ENCODE results near the gene FSTL4.

Gene FSTL4

GRCh38 chr5:133478199-133478985 is 133.9 kb downstream of the FSTL4 start:
- no peak for DNase-seq (ENCODE audit: low read depth)

DNA sequence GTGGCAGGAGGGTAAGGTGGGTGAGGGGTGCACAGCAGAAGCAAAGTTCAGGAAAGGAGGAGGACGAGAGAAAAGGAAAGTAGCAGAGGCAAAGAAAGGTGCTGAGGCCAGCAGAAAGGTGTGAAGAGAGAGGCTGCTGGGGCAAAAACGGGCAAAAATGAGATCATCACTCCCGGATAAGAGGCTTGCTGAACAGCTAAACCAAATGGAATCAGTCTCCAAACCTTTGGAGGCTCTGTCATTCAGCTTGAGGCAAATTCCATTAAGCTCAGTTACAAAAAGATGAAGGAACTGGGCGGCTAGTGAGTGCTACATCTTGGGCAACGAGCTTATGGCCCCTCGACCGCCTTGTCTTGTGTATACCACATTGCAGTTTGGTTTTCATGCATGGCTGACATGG is 136.4 kb downstream of the FSTL4 start:
- no peak for DNase-seq (ENCODE audit: low read depth)

- DNase-seq (ENCODE audit: low read depth) = no peak
These were observed 137.3 kb downstream of the FSTL4 start for GRCh38 chr5:133474851-133475590.

- DNase-seq (ENCODE audit: low read depth) = no peak
These were observed 139.1 kb downstream of the FSTL4 start for GRCh38 chr5:133473291-133473690.

- DNase-seq (ENCODE audit: low read depth) = no peak
These were observed 139.5 kb downstream of the FSTL4 start for GRCh38 chr5:133472829-133473228.

GRCh38 chr5:133471699-133472098 is 140.6 kb downstream of the FSTL4 start:
- no peak for DNase-seq (ENCODE audit: low read depth)

DNA sequence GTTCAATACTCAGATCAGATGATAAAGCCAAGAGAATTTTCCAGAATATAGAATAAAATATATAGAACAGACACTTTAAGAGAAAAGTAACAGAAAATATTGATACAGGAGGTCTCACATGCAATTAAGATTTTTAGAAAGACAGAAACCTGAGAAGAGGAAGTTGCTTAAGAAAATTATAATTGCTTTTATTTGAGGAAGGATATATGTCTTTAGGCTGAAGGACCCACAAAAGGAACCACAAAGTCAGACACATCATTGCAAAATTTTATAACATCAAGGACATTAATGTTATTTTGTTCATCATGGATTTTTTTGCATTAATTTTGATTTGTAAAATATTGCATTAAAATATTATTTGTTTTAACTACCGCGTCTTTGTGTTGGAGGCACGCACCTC is 141.5 kb downstream of the FSTL4 start:
- DNase-seq (ENCODE audit: low read depth) = no peak

DNA sequence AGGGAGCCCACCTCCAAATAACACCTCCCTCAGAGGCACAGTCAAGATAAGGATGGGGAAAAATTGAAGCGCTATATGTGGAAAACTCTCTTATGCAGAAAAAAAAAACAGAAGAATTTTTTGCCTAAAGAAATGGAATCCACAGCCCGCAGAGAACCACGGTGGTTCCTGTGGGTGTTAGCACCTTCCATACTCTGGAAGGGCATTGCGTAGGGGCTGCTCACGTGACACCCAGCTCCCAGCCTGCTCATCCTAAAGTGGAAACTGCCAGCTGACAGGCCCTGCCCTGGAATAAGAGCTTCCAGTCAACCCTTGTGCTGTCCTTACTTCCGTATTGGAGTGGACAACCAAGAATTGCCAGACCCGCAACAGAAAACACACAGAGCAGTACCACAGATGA is 142.5 kb downstream of the FSTL4 start:
- DNase-seq (ENCODE audit: low read depth) = no peak

DNA sequence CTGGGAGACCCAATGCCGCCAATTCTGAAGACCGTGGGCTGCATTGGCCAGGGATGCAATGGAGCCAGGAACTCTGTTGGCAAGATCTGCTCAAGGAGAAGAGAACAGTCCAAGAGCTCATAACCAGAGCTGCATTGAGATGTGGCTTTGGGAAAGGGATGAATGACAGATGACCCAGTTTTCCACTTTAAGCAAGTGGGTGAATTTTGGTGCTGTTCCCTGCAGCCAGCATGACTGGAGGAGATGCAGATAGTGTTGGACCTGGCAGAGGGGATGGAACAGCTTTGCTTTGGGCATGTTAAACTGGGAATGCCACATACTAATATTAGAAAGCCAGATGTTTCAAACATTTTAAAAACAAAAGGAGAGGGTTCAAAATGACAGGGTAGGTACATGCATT is 143.1 kb downstream of the FSTL4 start:
- no peak for DNase-seq (ENCODE audit: low read depth)

DNA sequence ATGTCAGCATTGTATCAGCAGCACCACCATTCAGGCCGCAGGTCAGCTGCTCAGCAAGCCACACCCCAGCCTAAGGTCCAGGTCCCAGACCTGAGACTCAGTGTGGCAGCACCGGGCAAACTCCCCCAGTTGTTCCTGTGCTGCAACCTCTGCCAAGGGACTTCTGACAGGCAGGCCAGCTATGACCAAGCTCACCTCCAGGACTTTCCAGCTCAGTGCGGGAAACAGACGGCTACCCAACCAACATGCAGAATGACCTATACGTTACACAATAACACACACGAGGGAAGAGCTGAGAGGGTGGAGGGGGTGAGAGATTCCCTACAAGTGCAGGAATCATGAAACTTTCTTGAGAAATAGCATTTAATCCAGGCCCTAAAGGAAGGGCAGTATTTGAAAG is 143.7 kb downstream of the FSTL4 start:
- no peak for DNase-seq (ENCODE audit: low read depth)

GRCh38 chr5:133467826-133468463 is 144.4 kb downstream of the FSTL4 start:
- no peak for DNase-seq (ENCODE audit: low read depth)

DNA sequence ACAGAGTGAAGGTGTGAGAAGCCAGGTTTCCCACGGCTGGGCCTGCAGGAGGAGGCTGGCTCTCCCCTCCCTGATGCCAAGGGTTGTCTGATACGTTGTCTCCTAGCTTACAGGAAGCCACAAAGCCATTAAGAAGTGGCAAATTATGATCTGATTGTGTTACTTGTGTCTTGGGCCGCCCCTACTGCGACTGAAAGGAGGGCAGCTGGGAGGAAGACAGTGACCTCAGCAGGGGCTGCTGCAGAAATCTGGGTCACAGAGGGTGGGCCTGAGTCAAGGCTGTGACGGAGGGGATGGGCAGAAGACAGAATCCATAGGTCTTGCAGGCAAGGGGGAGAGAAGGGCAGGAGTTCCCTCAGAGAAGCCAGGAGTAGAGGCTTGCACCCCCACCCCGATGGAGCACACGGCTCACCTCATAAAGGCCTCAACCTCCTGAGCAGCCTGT is 145.0 kb downstream of the FSTL4 start:
- no peak for DNase-seq (ENCODE audit: low read depth)

DNA sequence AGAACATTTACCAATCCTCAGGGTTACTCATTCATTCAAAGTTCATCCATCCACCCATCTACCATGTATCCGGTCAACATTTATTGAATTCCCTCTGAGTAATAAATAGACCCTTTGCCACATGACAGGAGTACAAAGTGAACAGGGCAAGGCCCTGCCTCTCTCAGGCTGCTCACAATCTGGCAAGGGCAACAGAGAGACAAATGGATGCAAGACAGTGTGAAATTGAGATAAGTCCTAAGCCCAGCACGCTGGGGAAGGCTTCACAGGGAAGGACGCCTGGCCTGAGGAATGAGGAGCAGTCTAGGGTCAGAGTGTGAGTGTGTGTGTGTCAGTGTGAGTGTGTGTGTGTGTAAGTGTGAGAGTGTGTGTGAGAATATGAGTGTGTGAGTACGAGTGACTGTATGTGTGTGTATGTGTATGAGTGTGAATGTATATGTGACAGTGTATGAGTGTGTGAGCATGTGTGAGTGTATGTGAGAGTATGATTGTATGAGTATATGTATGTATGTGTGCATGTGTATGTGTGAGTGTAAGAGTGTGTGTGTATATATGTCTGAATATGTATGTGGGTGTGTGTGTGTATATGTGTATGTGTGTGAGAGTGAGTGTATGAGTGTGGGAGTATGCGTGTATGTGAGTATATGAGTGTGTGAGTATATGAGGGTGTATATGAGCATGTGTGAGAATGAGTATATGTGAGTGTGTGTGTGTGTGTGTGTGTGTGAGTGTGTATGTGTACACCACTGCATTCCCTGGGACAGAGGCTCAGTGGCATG is 145.6 kb downstream of the FSTL4 start:
- DNase-seq (ENCODE audit: low read depth) = no peak

DNA sequence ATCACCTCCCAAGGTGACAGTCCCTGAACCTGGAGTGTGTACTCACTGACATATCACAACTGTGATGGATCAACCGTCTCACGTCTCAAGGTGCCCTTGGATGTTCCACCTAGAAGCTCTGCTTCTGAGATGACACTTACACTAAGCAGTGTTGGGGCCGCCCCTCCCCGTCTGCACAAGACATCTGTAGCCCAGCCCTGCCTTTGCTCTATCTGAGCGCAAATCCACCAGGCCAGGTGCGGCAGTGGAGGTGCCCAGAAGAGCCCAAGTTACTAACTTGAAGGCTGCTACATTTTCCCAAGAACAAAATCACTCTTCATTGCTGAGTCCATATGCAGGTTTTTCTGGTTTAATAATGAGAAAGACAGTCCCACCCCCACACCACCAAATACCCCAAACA is 148.3 kb downstream of the FSTL4 start:
- DNase-seq (ENCODE audit: low read depth) = no peak

DNA sequence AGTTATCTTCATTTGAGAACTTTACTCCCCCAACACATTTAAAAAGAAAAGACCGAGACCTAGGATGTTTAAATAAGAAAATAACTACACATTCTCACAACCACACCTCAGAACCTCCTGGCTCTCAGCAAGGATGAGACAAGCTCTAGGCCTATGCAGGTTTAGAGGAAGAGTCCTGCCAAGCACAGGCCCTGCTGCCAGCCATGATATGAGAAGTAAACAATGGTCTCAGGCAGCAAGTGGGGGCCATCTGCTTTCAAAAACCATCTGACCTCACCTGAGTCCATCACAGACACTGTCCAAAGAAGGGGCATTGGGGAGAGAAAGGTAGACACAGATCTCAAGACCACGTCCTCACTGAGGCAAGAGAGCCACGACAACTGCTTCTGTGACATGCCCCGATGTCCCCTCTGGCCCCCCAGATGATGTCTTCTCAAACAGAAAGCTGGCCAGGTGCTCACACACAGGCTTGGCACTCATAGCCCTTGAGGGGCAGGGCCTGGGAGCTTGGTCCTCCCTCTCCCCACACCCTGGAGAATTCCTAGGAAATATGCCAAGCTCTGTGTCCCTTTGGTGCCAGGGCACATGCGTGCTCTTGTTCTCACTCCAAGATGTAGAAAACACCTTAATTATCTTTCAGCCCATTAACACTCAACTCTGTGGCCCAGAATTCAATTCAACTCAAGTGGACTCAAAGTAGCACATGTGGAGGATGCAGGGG is 150.4 kb downstream of the FSTL4 start:
- DNase-seq (ENCODE audit: low read depth) = no peak

GRCh38 chr5:133460172-133460758 is 152.1 kb downstream of the FSTL4 start:
- DNase-seq (ENCODE audit: low read depth) = no peak

DNA sequence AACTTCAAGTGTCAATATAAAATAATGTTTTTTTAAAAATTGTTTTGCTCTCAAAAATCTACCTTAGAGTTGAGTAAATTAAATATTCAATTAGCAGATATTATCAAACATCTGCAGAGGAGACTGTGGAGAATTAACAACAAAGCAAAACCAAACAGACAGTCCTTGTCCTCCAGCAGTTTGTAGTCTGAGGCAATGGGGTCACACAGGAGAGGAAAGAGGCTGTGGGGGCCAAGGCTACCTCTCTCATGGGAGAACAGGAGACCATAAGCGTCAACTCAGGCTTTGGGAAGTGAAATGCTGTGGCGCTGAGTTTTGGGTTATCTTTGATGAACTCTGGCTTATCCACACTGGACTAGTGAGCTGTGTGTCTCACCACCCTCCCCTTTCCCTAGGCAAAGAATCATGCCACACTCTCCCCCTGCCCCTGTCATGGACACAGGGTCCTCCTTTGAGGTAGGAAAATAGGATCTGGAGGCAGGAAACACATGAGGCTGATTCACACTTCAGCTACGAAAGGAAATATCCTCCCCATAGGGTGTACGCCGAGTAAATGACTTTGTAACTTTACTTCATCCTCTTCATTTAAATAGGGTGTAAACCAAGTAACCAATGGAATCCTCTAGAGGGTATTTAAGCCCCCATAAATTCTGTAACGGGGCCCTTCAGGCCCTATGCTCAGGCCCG is 152.7 kb downstream of the FSTL4 start:
- no peak for DNase-seq (ENCODE audit: low read depth)

DNA sequence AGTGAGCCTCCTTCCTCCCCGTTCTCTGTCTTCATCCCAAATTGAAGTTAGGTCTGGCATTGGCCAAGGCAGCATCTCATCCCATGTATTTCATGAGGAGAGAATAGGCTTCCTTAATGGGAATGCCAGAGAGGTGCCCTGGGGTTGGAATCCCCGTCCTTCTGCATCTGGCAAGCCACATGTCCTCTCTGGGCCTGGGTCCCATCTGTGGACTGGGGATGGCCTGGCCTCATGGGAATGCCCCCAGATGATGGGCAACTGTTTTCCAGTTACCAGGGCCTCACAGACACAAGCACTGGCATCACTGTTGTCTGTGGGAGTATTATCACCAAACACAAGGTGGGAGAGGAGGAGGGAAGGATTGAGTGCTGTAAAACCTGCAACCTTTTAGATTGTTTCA is 153.9 kb downstream of the FSTL4 start:
- no peak for DNase-seq (ENCODE audit: low read depth)

- DNase-seq (ENCODE audit: low read depth) = no peak
These were observed 154.6 kb downstream of the FSTL4 start for GRCh38 chr5:133457439-133458355.
